ENCODE data around the gene IRAK2.

GRCh38 chr3:10182950-10183349 is 18.2 kb downstream of the IRAK2 start:
- TF ChIP-seq CTCF (IDR thresholded peaks at IDR 0.05; ENCODE audit: poor library complexity) (no peak), EZH2 (IDR thresholded peaks at IDR 0.05; ENCODE audit: borderline replicate concordance) (no peak)
